HepG2 (cell line): ENCODE data around the gene ALG9. TPM values are rescaled to one million over a fixed set of nuclear protein-coding genes. Genes with fewer than 3 reads are reported as not detected.

Experiments
- ASH2L ChIP-seq: fragments of 300-600, 200-600 bp; sonication (generic); IDR thresholded peaks from 2 replicates; pipeline ENCODE4 v1.7.0; 2017; ENCODE audit warnings: low read depth, mild to moderate bottlenecking, moderate library complexity, mixed read lengths, low read length; ENCODE audit not compliant: insufficient read length
- ELF1 ChIP-seq: sonication (generic); formaldehyde crosslinking; IDR thresholded peaks from 2 replicates; pipeline ENCODE4 v1.4.0; 2020; ENCODE audit warnings: missing genetic modification reagents
- GATAD2A ChIP-seq: IDR thresholded peaks from 2 replicates; pipeline ENCODE4 v1.6.1; 2016
- HIC2 ChIP-seq: sonication (generic); formaldehyde crosslinking; IDR thresholded peaks from 2 replicates; pipeline ENCODE4 v1.9.0; 2022; ENCODE audit warnings: low read depth, missing genetic modification reagents
- NONO ChIP-seq, 2 experiments: fragments of 450-650 bp in 1 of 2; sonication (generic) in 1 of 2; formaldehyde crosslinking in 1 of 2; IDR thresholded peaks in 1 of 2; conservative IDR thresholded peaks in 1 of 2; 2 replicates each; pipeline versions ENCODE4 v1.6.1 to v1.8.0; 2017 to 2022; ENCODE audit warnings: mild to moderate bottlenecking in 1 of 2, missing genetic modification reagents in 1 of 2, moderate library complexity in 1 of 2
- TFDP2 ChIP-seq: sonication (generic); formaldehyde crosslinking; IDR thresholded peaks from 2 replicates; pipeline ENCODE4 v1.4.0; 2020; ENCODE audit warnings: missing genetic modification reagents
- ZNF335 ChIP-seq: sonication (generic); formaldehyde crosslinking; IDR thresholded peaks from 2 replicates; pipeline ENCODE4 v1.4.0; 2020; ENCODE audit warnings: missing genetic modification reagents
- ZNF577 ChIP-seq: sonication (generic); formaldehyde crosslinking; IDR thresholded peaks from 2 replicates; pipeline ENCODE4 v1.4.0; 2020; ENCODE audit warnings: mild to moderate bottlenecking, low read depth, missing genetic modification reagents, borderline replicate concordance
- ZNF580 ChIP-seq: IDR thresholded peaks from 2 replicates; pipeline ENCODE4 v1.6.1; 2016; ENCODE audit warnings: low read depth, borderline replicate concordance
- polyA plus RNA-seq, 8 experiments: library from polyadenylated mRNA; depleted of rRNA in 3 of 8; stranded (reverse) in 7 of 8; unstranded in 1 of 8; fragments of >200 nt; fragmentation: Illumina TruSeq in 4 of 8; extraction: Trizol in 4 of 8; gene quantifications; 2 replicates each; pipeline versions ENCODE4 v1.2.1 to v1.2.3, GENCODE V29; 2011 to 2016; ENCODE audit warnings: low read depth in 4 of 8, missing spikeins in 1 of 8, mixed read lengths in 1 of 8; ENCODE audit not compliant: insufficient read depth in 1 of 8
- total RNA-seq, 5 experiments: library from RNA; depleted of rRNA; stranded (reverse); fragments of >200 nt; fragmentation: Illumina TruSeq; extraction: Trizol; gene quantifications; 2 replicates each; pipeline ENCODE4 v1.2.3, GENCODE V29; 2016; ENCODE audit warnings: low read depth in 1 of 5

ALG9 gene
- total and polyA plus RNA-seq, 2 of the 13 experiments (the other 11 are each of a cell fraction or from before 2014, with no cell fraction given) = 39.4 to 40.6 TPM

GRCh38 chr11:111778047-111778558 lies 93.3 kb downstream of the ALG9 start (continued):
- no peak for TF ChIP-seq HIC2 (CRISPR knock-in tag)
- TF ChIP-seq GATAD2A (CRISPR knock-in tag) = peak; percentile 62
- TF ChIP-seq ZNF335 (CRISPR knock-in tag) = no peak
- TF ChIP-seq ZNF580 (CRISPR knock-in tag) = no peak
- TF ChIP-seq ZNF577 (CRISPR knock-in tag) = no peak
- no peak for TF ChIP-seq NONO (IDR thresholded peaks at IDR 0.05)
- TF ChIP-seq NONO (CRISPR knock-in tag; conservative IDR thresholded peaks at IDR 0.05) = 0 out of 2 replicates have a peak, but pooled peaks have one; percentile 30
- peak; percentile 82 for TF ChIP-seq ASH2L
- TF ChIP-seq TFDP2 (CRISPR knock-in tag) = 0 out of 2 replicates have a peak, but pooled peaks have one; percentile 8
- no peak for TF ChIP-seq ELF1 (CRISPR knock-in tag)
